ENCODE data around the gene GALNT17. TPM values are rescaled to one million over a fixed set of nuclear protein-coding genes. Genes with fewer than 3 reads are reported as not detected.

The GALNT17 gene
- polyA plus RNA-seq, 2 of the 4 experiments (the other 2 are of a cell fraction), result not detected

- DNase-seq (ENCODE audit: low read depth in 1 of 2, low spot score in 1 of 2) (no peak), FAIRE-seq (no peak)
- H3K27ac ChIP-seq, result no peak overlapping the region
These were observed 25.8 kb downstream of the GALNT17 start for GRCh38 chr7:71157757-71158156.

DNA sequence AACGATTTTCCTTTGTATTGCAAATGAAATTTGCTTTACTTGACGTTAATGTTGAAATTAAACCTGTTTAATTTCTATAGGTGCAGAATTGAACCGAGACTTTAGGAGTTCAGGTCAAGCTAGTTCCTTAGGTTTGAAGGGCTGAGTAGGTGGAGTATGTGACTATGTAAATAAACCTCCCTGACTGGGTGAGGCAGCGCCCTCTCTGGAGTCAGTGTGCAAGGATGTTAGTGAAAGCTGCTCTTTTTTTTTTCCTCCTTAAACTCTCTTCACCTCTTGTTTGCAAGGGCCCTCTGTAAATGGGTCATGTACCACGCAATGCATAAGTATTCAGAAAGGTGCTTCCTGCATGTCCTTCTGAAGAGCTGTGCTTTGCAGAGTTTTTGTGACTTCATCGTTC lies 33.8 kb downstream of the GALNT17 start:
- WGBS (ENCODE audit: missing lambda C conversion rate), result 13% methylated on average over 6 of the region's 6 CpGs
- ATAC-seq (no peak), FAIRE-seq (no peak), DNase-seq (ENCODE audit: low read depth in 1 of 2, low spot score in 1 of 2) (no peak)
- ChIA-PET CTCF (no interaction called here), POLR2A (no interaction called here)
- no peaks in the 10 kb centered on the region for H3K4me1 ChIP-seq
- TF ChIP-seq MAZ (IDR thresholded peaks at IDR 0.05; ENCODE audit: borderline replicate concordance, low read depth, low read length), result no peak
- no peak for TF ChIP-seq HEYL (CRISPR knock-in tag; IDR thresholded peaks at IDR 0.05)
- no peak for TF ChIP-seq KDM1A (IDR thresholded peaks at IDR 0.05; ENCODE audit: low read depth)
- no peak for TF ChIP-seq CBX2 (IDR thresholded peaks at IDR 0.05; ENCODE audit: borderline replicate concordance, low read depth)
- no peak for TF ChIP-seq EHMT2 (IDR thresholded peaks at IDR 0.05; ENCODE audit: low read depth)
- no peak for TF ChIP-seq NR3C1 (IDR thresholded peaks at IDR 0.05)
- TF ChIP-seq BHLHE40 (IDR thresholded peaks at IDR 0.05; ENCODE audit: low read depth, low read length), result no peak
- TF ChIP-seq TFCP2L1 (CRISPR knock-in tag; IDR thresholded peaks at IDR 0.05), result no peak
- TF ChIP-seq USF2 (IDR thresholded peaks at IDR 0.05), result no peak
- no peak for TF ChIP-seq RCOR1 (IDR thresholded peaks at IDR 0.05; ENCODE audit: low read depth, low read length)
- no peak for TF ChIP-seq EP300 (IDR thresholded peaks at IDR 0.05)
- no peak for TF ChIP-seq CHD4 (IDR thresholded peaks at IDR 0.05; ENCODE audit: borderline replicate concordance)
- no peak for TF ChIP-seq FOSL2 (IDR thresholded peaks at IDR 0.05)
- no peak for TF ChIP-seq FOSL2 (CRISPR knock-in tag; IDR thresholded peaks at IDR 0.05)
- TF ChIP-seq ELK1 (IDR thresholded peaks at IDR 0.05; ENCODE audit: low read depth, low read length), result no peak
- TF ChIP-seq RFX5 (IDR thresholded peaks at IDR 0.05), result no peak
- no peak for TF ChIP-seq PHF8 (IDR thresholded peaks at IDR 0.05; ENCODE audit: borderline replicate concordance, low read depth)
- TF ChIP-seq ZFP36 (IDR thresholded peaks at IDR 0.05; ENCODE audit: borderline replicate concordance, partially characterized antibody), result no peak
- TF ChIP-seq EHF (CRISPR knock-in tag; IDR thresholded peaks at IDR 0.05), result no peak
- TF ChIP-seq MAFK (IDR thresholded peaks at IDR 0.05; ENCODE audit: partially characterized antibody), result no peak
- no peak for TF ChIP-seq SREBF2 (IDR thresholded peaks at IDR 0.05)
- H3K4me3 ChIP-seq, result no peak overlapping the region
- H3K4me2 ChIP-seq, result no peak overlapping the region
- H3K9me3 ChIP-seq, result peaks cover 3% of the 10 kb centered on the region; the same call in 1 of the 3 replicates
- H3K27ac ChIP-seq, result no peak overlapping the region

More at GRCh38 chr7:71157757-71158156, 25.8 kb downstream of the GALNT17 start:
- WGBS (ENCODE audit: missing lambda C conversion rate), result 3% methylated on average over 3 of the region's 3 CpGs
- ATAC-seq, result no peak
- POLR2A ChIA-PET, result no interaction called here
- no peak overlapping the region for H3K4me2 ChIP-seq
- no peaks in the 10 kb centered on the region for H3K4me1 ChIP-seq
- TF ChIP-seq TP53 (CRISPR knock-in tag; IDR thresholded peaks at IDR 0.05) (no peak), EP300 (IDR thresholded peaks at IDR 0.05) (no peak), EHMT2 (IDR thresholded peaks at IDR 0.05; ENCODE audit: low read depth) (no peak), CHD4 (IDR thresholded peaks at IDR 0.05; ENCODE audit: borderline replicate concordance) (no peak), HDAC2 (IDR thresholded peaks at IDR 0.05) (no peak), RFX5 (IDR thresholded peaks at IDR 0.05) (no peak)
- H3K4me3 ChIP-seq, result no peak overlapping the region
- CTCF ChIA-PET, result no interaction called here
- H3K9me3 ChIP-seq, result no peaks in the 10 kb centered on the region

GRCh38 chr7:71171476-71171875 lies 39.5 kb downstream of the GALNT17 start:
- Histone ChIP-seq H3K4me3 (no peak overlapping the region), H3K9me3 (peaks cover 3% of the 10 kb centered on the region; the same call in 1 of the 3 replicates), H3K4me2 (no peak overlapping the region), H3K27ac (no peak overlapping the region), H3K4me1 (no peaks in the 10 kb centered on the region)
- DNase-seq (ENCODE audit: low read depth in 1 of 2, low spot score in 1 of 2), result no peak
- WGBS (ENCODE audit: missing lambda C conversion rate), result 3% methylated on average over 4 of the region's 4 CpGs
- ChIA-PET POLR2A (no interaction called here), CTCF (interaction anchor here (0.5 kb wide), 1 partner anchor 20 kb away, joined by 4 read pairs; no protein-coding TSS in a partner anchor)
- no peak for FAIRE-seq
- no peak for ATAC-seq
- TF ChIP-seq CBX2 (IDR thresholded peaks at IDR 0.05; ENCODE audit: borderline replicate concordance, low read depth), result no peak
- no peak for TF ChIP-seq SMC3 (IDR thresholded peaks at IDR 0.05)
- TF ChIP-seq USF2 (IDR thresholded peaks at IDR 0.05), result no peak
- TF ChIP-seq SREBF2 (IDR thresholded peaks at IDR 0.05), result no peak
- TF ChIP-seq, protein P1, sequence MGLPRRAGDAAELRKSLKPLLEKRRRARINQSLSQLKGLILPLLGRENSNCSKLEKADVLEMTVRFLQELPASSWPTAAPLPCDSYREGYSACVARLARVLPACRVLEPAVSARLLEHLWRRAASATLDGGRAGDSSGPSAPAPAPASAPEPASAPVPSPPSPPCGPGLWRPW (IDR thresholded peaks at IDR 0.05), result no peak
- TF ChIP-seq CHD2 (IDR thresholded peaks at IDR 0.05; ENCODE audit: low read length, partially characterized antibody), result no peak
- no peak for TF ChIP-seq KDM1A (IDR thresholded peaks at IDR 0.05; ENCODE audit: low read depth)
- TF ChIP-seq E2F6 (IDR thresholded peaks at IDR 0.05; ENCODE audit: borderline replicate concordance, low read depth), result no peak
- no peak for TF ChIP-seq EHMT2 (IDR thresholded peaks at IDR 0.05; ENCODE audit: low read depth)
- no peak for TF ChIP-seq NFE2L2 (conservative IDR thresholded peaks at IDR 0.05; ENCODE audit: low read length)
